HPDE6-E6E7 (cell line): ENCODE measurements around the gene ADSL.

Experiments used
- DNase-seq: peaks from one replicate; pipeline ENCODE4 v3.0.0; 2011; ENCODE audit warnings: missing footprints; ENCODE audit errors: extremely low spot score

Gene ADSL

DNA sequence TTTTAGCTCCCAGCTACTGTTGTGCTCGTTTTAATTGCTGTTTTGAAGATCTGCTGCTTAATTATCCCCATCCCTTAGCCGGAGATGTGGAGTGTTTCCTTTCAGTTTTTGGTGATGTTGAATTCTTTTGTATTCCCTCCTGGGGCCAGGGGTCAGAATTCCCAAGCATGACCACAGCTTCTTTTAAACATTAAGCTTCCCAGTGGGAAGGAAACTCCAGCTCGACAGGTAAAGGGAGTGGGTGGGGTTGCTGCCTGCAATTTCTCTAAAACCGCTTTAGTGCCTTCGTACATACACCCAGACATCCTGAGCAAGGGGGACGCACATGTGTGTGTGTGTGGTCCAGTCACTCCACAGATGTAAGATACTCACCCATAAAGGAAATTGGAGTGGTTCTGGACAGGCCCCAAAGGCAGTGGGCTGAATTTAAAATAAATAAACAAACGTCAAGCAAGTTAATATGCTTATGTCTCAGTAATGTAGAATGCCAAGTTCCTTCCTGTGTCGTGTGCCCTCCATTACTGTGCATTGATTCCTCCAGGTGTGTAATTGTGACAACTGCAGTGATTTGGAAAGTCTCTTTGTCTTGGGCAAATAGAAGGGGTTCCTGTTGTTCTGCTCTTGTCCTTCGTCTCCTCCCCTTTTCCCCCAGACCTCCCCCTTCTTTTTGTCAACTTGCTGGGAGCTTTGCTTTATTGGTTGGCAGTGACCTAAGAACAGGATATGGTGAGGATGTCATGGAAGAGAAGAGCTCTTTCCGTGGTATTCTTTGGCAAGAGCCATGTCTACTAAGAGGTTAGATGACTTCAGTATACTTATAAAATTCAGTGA lies 19.2 kb upstream of the ADSL start:
- no peak for DNase-seq

DNA sequence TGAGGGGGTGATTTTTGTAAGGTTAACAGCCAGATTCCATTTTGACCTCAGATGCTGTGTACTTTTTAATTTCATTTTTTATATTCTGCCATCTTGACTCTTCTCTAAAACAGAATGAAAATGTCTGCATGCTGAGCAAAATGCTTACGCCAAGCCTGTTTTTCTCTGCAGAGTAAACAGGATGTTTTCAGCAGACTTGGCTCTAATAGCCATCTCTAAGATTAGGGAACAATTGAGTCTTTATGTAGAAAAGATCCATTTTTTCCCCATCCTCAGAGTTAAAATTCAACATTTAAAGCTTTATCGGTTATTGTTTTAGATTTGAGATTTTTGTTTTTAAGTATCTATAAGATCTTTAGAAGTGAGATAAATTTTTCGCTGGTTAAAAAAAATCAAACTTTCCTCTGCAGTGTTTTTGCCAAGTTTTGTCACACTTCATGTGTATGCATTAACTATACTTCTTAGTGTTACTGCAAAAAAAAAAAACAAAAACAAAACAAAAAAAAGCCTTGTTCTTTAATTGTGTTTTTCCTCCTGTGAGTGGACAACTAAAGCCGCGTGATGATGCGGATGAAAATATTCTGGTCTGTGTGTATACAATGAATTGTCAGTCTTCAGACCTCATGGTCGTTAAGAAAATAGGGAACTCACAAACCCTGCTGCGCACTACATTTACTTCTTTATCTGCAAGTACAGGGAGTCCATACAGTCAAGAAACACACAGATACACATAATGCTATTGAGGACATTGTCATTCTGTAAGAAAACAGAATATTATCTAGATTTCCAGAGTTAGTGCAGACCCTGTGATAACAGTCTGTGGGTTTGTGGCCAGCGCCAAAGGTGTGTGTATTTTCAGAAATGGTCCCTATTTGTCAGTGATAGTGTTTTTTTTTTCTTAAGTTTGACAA lies 17.5 kb upstream of the ADSL start:
- DNase-seq = no peak

DNA sequence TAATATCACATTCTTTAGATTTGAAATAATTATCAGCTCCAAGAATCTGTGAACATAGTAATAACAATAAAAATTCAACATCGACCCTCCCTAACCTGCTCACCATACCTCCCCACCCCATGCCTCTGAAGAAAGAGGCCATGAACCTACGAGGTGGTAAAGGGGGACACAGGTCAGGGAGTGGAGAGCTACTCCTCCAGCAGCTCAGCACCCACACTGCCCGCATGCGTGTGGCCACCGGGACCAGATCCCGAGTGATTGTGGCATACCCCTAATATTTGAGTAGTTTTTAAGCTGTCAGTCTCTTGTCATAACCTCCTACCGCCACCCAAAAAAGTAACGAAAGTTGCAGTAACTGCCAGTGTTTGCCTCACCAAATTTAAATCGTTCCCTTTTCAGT lies 16.8 kb upstream of the ADSL start:
- DNase-seq = no peak

DNA sequence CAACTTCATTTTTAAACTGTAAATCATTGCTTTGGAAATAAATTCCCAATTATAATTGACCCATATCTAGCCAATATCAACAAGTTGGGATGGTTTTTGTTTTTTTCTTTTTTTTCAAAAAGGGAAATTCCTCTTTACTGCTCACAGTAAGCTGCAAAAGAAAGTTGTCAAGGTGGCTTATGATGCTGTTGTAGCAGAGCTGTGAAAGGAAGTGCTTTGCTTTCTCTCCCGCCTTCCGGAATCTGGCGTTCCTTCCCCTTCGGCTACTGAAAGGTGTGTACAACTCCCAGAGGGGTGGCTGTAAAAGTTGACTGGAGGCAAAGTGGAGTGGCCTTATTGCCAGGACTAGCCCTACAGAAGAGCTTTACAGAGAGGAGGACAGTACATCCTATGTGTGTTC lies 16.2 kb upstream of the ADSL start:
- DNase-seq = no peak

DNA sequence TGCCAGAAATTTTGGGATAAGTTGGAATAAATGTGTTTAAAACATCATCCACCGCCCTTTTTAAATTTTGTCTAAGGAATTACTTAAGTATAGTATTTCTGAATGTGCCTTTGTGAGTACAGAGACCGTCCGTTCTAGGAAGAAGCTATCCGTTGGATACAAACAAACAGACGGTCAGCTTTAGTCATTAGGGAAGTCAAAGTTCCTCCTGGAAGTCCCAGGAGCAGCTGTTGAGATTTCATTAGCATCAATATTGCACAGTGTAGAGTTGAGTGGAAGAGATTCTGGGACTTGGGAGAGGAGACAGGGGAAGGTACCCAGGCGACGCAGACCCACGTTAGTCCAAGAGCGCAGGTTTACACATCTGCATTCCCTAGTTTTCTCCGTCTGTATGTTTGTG lies 15.7 kb upstream of the ADSL start:
- DNase-seq = no peak

DNA sequence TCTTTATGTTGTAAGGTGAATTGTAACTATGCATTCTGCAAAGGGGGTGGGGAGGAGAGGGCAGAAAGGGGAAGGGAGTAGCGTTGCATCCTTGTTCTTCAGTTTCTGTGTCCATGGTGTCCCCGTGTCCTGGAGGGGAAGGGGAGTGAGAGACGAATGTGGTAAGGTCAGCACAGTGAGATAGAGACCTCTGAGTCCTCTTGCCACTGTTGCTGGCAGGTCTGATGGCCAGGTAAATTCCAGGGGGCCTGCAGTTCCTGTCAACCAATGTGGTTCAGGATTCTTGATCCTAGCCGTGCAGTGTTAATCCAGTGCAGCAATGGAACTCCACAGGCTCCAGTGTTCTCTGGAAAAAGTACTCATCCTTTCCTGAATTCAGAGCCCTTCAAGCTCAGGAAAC lies 14.6 kb upstream of the ADSL start:
- no peak for DNase-seq

DNA sequence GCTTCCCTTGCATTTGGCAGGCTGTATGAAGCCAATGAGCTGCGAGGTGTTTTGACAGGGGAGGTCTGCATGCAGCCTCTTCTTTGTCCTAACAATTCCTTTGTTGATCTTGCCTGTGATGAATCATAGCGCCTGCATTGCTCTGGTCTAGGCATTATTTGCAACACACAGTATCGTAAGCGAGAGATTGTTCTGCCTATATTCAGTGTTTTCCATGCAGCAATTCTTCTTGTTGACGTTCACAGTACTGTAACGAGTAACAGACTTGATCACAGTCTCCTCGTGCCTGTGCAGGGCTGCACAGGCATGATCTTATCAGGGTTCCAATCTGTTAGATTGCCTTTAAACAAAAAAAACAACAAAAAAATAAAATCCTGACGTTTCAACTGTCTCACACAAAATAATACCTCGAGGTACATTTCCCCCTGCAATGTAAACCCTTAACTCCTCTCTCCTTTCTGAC lies 13.9 kb upstream of the ADSL start:
- DNase-seq = no peak

DNA sequence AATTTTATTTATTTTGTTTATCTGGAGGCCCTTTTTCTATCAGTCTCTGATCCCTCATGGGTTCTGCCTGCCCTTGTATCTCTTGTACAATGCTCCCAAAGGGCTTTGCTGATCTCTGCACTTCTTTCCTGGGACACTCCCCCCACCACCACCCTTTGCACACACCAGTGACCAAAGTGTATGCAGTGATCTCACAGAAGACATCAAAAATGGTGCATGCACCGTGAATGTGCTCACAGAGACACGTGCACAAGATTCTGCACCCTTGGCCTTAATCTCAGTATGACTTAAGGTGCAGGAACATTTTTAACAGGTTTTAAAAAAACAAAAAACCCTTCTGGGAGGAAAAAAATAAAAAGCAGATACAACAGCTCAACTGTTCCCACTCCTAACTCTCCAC lies 12.2 kb upstream of the ADSL start:
- no peak for DNase-seq

DNA sequence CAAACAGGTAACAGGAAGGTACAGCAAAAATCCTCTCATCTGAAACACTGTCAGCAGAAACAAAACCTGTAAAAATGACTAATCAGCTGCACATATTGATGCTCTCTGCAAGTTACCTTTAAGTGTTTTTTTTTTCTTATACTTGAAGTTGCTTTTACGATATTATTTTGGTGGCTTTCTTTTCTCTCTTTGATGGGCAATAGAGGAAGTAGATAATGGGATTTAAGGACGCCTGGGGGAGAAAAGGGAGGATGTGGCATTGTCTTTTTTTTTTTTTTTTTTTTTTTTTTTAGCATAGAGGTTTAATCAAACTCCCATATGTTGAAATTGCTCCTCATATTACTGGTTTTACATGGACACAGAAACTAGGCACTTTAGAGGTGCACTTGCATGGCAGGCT lies 11.4 kb upstream of the ADSL start:
- no peak for DNase-seq

DNA sequence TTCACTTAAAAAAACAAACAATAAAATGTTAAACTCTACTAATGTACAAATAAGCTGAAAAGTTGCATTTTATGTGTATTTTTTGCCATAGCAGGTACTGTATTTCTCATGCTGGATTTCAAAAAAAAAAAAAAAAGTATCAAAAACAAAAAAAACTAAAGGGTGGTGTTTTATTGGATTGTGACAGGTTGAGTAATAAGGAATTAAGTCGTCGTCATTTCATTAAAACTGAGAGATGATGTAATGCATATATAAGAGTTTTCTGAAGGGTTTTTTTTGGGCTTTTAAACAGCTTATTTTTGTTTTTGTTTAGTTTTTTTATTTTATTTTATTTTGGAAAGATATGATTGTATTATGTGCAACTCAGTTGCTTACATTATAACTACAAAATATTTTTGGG lies 10.9 kb upstream of the ADSL start:
- DNase-seq = no peak

DNA sequence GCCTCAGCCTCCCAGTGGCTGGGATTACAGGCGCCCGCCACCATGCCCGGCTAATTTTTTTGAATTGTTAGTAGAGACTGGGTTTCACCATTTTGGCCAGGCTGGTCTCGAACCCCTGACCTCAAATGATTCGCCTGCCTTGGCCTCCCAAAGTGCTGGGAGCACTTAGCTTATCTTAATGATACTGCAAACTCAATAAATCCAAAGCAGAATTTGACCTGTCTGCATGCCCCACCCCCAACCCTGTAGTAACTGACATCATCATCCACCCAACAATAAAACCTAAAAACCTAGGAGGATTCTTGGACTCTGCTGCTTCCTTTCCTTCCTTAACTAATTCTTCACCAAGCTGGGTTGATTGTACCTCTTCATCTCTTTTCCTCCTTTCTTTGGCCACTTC lies 6.3 kb upstream of the ADSL start:
- no peak for DNase-seq

DNA sequence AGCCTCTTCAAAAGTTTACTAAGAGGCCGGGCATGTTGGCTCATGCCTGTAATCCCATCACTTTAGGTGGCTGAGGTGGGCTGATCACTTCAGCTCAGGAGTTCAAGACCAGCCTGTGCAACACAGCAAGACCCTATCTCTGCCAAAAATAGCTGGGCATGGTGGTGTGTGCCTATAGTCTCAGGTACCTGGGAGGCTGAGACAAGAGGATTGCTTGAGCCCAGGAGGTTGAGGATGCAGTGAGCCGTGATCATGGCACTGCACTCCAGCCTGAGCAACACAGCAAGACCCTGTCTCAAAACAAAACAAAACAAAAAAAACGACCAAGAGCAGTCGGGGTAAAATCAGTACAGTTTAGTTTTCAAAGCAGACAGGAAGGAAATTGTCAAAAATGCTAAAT lies 4.7 kb upstream of the ADSL start:
- no peak for DNase-seq

DNA sequence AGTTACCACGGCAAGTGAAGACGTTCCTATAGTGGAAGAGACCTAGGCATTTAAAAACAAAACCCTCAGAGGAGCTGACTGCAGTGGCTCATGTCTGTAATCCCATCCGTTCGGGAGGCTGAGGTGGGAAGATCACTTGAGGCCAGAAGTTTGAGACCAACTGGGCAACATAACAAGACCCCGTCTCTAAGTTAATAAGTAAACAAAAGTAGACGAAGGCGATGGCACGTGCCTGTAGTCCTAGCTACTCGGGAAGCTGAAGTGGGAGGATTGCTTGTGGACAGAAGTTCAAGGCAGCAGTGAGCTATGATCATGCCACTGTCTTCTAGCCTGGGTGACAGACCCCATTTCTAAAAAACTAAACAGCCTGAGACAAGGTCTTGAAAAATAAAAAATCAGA lies 3.8 kb upstream of the ADSL start:
- no peak for DNase-seq

DNA sequence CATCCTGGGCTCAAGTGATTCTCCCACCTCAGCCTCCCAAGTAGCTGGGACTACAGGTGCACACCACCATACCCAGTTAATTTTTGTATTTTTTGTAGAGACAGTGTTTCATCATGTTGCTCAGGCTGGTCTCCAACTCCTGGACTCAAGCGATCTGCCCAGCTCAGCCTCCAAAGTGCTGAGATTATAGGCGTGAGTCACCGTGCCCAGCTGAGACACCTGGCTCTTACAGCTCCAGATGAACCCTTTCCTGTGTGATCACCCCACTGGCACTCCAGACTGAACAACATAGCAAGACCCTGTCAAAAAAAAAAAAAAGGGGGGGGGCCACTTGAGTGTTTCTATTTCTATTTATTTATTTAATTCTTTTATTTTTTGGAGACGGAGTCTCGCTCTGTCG lies 1.0 kb upstream of the ADSL start:
- no peak for DNase-seq

DNA sequence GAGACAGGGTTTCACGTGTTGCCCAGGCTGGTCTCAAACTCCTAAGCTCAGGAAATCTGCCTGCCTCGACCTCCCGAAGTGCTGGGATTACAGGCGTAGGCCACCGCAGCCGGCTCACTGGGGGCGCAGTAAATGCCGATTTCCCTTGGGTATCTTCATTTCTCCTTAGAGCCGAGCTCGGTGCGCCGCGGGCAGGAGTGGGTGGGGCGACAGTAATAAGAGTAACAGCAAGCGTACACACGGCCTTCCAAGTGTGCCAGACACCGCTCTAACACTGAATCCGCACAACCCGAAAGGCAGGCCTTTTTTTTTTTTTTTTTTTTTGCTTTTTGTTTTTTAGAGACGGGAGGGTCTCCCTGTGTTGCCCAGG lies 500 bp upstream of the ADSL start:
- DNase-seq = peak; percentile 36

DNA sequence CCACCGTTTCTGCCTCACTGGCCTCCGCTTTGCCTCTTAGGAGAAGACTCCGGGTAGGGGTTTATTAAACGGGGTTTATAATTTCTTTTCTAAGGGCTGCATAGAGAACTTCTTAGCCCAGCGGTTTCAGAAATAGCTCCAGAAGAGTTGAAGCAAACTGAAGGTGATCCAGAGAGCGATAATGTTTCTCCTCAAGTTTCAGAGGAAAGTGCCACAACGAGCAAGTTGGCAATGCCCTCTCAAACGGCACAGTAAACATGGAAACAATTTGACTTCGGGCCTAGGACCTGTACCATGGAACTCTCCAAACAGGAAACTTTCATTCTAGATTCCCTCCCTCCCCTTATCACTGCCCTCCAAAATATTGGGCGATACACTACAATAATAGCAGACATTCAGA lies 1.0 kb downstream of the ADSL start:
- no peak for DNase-seq

DNA sequence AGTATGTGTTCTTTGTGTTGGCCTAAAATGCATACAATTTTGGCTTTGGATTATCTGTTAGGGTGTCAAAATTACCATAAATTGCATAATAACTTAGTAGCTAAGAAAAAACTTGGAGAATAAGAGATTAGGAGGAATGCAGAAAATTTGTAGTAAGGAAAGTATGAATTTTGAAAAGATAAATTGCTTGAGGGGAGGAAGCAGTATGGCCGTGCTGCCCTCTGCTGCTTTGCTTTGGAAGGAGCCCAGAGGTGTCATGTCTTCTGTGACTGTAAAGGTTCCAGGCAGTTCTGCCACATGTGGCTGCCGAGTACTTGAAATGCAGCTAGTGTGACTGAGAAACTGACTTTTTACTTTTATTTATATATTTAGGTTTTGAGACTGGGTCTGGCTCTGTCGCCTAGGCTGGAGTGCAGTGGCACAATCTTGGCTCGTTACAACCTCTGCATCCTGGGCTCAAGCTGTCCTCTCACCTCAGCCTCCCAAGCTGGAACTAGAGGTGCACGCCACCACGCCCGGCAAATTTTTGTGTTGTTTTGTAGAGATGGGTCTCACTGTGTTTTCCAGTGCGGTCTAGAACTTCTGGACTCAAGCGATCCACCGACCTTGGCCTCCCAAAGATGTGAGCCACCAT lies 1.8 kb downstream of the ADSL start:
- DNase-seq = peak; percentile 38

DNA sequence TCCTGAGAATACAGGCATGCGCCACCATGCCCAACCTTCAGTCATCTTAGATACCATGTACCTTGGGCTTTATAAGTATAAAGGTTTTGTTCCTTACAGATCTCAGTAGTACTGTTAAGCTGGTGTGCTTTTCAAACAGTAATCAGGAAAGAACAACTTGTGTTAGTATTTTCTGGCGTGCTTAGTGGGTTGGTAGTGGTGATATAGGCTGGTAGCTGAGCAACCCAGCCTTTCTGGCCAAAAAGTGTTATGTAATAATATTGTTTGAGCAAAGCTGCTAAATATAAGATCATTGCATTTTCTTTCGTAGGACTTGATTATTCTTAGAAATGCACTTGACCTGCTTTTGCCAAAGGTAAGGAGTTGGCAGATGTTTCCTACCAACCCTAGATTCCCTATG lies 6.5 kb downstream of the ADSL start:
- no peak for DNase-seq

DNA sequence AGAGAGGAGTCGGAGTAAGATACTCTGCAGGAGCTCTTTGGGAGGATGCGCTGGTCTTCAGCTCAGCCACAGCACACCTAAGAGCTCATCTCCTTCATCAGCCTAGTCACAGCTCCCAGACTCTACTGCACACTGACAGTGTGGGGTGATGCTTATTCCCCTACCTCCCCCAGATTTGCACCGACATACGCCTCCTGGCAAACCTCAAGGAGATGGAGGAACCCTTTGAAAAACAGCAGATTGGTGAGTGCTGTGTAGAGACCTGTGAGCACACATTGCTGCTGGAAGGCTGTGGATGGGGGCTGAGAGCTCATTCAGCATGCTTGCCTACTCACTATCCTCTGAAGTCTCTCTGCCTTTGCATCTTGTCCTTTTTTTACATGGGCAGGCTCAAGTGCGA lies 14.8 kb downstream of the ADSL start:
- no peak for DNase-seq

DNA sequence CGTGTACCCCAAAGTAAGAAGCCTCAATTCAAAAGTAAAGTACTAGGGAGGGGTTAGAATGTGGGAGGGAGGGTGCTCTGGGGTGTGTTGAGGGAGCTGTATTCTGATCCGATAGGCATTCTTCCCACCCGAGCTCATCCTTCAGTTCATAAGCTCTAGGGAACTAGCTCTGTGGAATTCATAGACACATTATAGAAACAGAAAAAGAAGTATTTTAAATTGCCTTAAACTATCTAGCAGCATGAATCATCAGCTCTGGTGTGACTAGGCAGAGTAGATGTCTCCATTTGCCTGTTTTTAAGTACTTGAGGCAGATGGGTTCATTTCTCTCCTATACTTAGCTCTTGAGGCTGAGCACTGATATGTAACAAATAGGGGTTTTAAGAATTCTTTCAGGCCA lies 16.8 kb downstream of the ADSL start:
- no peak for DNase-seq

DNA sequence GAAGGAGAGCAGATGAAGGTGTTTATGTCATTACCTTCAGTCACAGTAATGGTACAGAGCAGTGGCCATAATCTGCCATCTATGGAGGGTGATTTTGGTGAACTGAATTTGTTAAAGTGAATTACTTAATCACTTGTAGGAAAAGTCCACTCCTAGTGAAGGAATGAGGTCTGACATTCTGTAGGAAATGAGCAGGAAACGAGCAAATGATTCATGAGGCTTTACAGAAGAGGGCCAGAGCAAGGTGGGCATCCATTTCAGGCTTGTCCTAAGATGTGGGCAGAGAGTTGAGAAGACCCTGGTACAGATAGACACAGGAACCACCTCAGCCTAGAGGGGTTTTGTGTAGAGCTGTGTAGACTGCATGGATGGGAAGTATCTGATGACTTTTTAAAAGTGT lies 18.1 kb downstream of the ADSL start:
- DNase-seq = no peak

DNA sequence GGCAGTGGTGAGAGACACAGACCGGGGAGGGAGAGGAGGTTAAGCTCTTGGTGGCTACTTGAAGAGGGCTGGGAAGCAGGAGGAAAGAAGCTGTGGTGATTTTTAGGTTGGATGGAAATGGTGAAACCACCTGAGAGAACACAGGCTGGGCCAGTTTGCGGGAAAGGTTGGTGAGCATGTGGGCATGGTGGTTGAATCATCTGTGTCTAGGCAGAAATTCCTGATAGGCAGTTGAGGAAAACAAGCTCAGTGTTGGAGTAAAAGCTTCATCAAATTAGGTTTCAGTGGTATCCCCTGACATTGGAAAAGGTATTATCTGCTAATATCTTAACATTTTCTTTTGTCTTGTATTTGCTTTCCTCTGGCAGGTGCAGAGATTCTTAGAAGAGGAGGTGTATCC lies 19.8 kb downstream of the ADSL start:
- DNase-seq = no peak

DNA sequence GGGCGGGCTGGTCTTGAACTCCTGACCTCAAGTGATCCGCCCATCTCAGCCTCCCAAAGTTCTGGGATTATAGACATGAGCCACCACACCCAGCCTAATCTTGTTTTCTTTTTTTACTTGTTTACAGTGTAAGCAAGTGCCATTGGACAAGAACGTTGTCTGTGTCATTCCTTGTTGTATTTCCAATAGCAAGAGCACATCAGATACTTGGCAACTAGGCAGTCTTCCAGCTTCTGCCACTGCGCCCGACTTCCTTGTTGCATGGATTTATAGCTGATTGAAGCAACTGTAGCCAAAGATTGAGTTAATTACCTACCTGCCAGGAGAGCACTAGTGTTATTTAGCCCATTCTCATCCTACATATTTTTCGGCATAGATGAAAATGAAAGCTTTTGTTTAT lies 21.0 kb downstream of the ADSL start:
- no peak for DNase-seq
